ENCODE measurements around the gene RIT1. TPM values are rescaled to one million over a fixed set of nuclear protein-coding genes. Genes with fewer than 3 reads are reported as not detected.

Gene RIT1
- total RNA-seq, 1 donor from 2014 or later = 38.8 TPM

- Histone ChIP-seq H3K27me3 (ENCODE audit: control insufficient read depth, insufficient read depth, low read length) (no peaks in the 10 kb centered on the region), H3K4me3 (ENCODE audit: low read depth, low read length) (no peak overlapping the region), H3K36me3 (ENCODE audit: control insufficient read depth, insufficient read depth, low read length) (no peaks in the 10 kb centered on the region)
- TF ChIP-seq CTCF (IDR thresholded peaks at IDR 0.05; ENCODE audit: insufficient read depth, low read length, poor library complexity, severe bottlenecking) = no peak
- DNase-seq (ENCODE audit: low read depth) = no peak
These were observed 33.2 kb downstream of the RIT1 start for GRCh38 chr1:155877945-155878344.

- no peak for DNase-seq (ENCODE audit: low read depth)
- Histone ChIP-seq H3K36me3 (ENCODE audit: control insufficient read depth, insufficient read depth, low read length) (no peaks in the 10 kb centered on the region), H3K27me3 (ENCODE audit: control insufficient read depth, insufficient read depth, low read length) (no peaks in the 10 kb centered on the region), H3K4me3 (ENCODE audit: low read depth, low read length) (no peak overlapping the region)
- TF ChIP-seq CTCF (IDR thresholded peaks at IDR 0.05; ENCODE audit: insufficient read depth, low read length, poor library complexity, severe bottlenecking) = no peak
These were observed 37.3 kb downstream of the RIT1 start for GRCh38 chr1:155873860-155874259.

GRCh38 chr1:155872527-155872926 lies 38.6 kb downstream of the RIT1 start:
- no peak for TF ChIP-seq CTCF (IDR thresholded peaks at IDR 0.05; ENCODE audit: insufficient read depth, low read length, poor library complexity, severe bottlenecking)
- H3K4me3 ChIP-seq (ENCODE audit: low read depth, low read length) = no peak overlapping the region
- no peak for DNase-seq (ENCODE audit: low read depth)
- H3K27me3 ChIP-seq (ENCODE audit: control insufficient read depth, insufficient read depth, low read length) = no peaks in the 10 kb centered on the region
- H3K36me3 ChIP-seq (ENCODE audit: control insufficient read depth, insufficient read depth, low read length) = no peaks in the 10 kb centered on the region

GRCh38 chr1:155871390-155871789 lies 39.8 kb downstream of the RIT1 start:
- no peak for DNase-seq (ENCODE audit: low read depth)
- no peak for TF ChIP-seq CTCF (IDR thresholded peaks at IDR 0.05; ENCODE audit: insufficient read depth, low read length, poor library complexity, severe bottlenecking)

GRCh38 chr1:155867766-155868165 lies 43.4 kb downstream of the RIT1 start:
- no peak for TF ChIP-seq CTCF (IDR thresholded peaks at IDR 0.05; ENCODE audit: insufficient read depth, low read length, poor library complexity, severe bottlenecking)
- no peak for DNase-seq (ENCODE audit: low read depth)
- Histone ChIP-seq H3K27me3 (ENCODE audit: control insufficient read depth, insufficient read depth, low read length) (no peaks in the 10 kb centered on the region), H3K36me3 (ENCODE audit: control insufficient read depth, insufficient read depth, low read length) (no peaks in the 10 kb centered on the region), H3K4me3 (ENCODE audit: low read depth, low read length) (no peak overlapping the region)

More at GRCh38 chr1:155871390-155871789, 39.8 kb downstream of the RIT1 start:
- H3K4me3 ChIP-seq (ENCODE audit: low read depth, low read length) = no peak overlapping the region
- no peaks in the 10 kb centered on the region for H3K36me3 ChIP-seq (ENCODE audit: control insufficient read depth, insufficient read depth, low read length)
- H3K27me3 ChIP-seq (ENCODE audit: control insufficient read depth, insufficient read depth, low read length) = no peaks in the 10 kb centered on the region

GRCh38 chr1:155864393-155864792 lies 46.8 kb downstream of the RIT1 start:
- Histone ChIP-seq H3K4me3 (ENCODE audit: low read depth, low read length) (no peak overlapping the region), H3K36me3 (ENCODE audit: control insufficient read depth, insufficient read depth, low read length) (no peaks in the 10 kb centered on the region), H3K27me3 (ENCODE audit: control insufficient read depth, insufficient read depth, low read length) (no peaks in the 10 kb centered on the region)
- TF ChIP-seq CTCF (IDR thresholded peaks at IDR 0.05; ENCODE audit: insufficient read depth, low read length, poor library complexity, severe bottlenecking) = no peak
- no peak for DNase-seq (ENCODE audit: low read depth)
